Measurements from ENCODE around the gene RAB4A. TPM values are rescaled to one million over a fixed set of nuclear protein-coding genes. Genes with fewer than 3 reads are reported as not detected.

Gene RAB4A
- total and polyA plus RNA-seq, 2 of the 13 experiments (the other 11 are each of a cell fraction or from before 2014, with no cell fraction given), result 56.0 to 80.1 TPM

GRCh38 chr1:229298887-229299503 is 28.1 kb downstream of the RAB4A start (continued):
- peak; percentile 45; the same call in 1 of the 2 replicates for TF ChIP-seq ATF1 (CRISPR knock-in tag; IDR thresholded peaks at IDR 0.05)
- TF ChIP-seq ZNF446 (CRISPR knock-in tag; IDR thresholded peaks at IDR 0.05), result no peak
- 0 out of 2 replicates have a peak, but pooled peaks have one; percentile 3 for TF ChIP-seq CHD4 (IDR thresholded peaks at IDR 0.05; ENCODE audit: borderline replicate concordance, low read length)
- TF ChIP-seq POLR2A (IDR thresholded peaks at IDR 0.05; ENCODE audit: insufficient read depth in 1 of 2, low read depth in 2 of 2, low read length in 2 of 2), result no peak
- no peak for TF ChIP-seq CAMTA2 (CRISPR knock-in tag; IDR thresholded peaks at IDR 0.05; ENCODE audit: borderline replicate concordance)
- TF ChIP-seq ZBTB33 (CRISPR knock-in tag; IDR thresholded peaks at IDR 0.05), result no peak
- no peak for TF ChIP-seq ZNF746 (CRISPR knock-in tag; IDR thresholded peaks at IDR 0.05)
- TF ChIP-seq PCBP1 (IDR thresholded peaks at IDR 0.05; ENCODE audit: borderline replicate concordance, low read depth, low read length), result no peak
- TF ChIP-seq FOXC1 (CRISPR knock-in tag; IDR thresholded peaks at IDR 0.05; ENCODE audit: borderline replicate concordance), result no peak
- no peak for TF ChIP-seq THAP9 (CRISPR knock-in tag; IDR thresholded peaks at IDR 0.05; ENCODE audit: borderline replicate concordance)
- TF ChIP-seq MED13 (CRISPR knock-in tag; IDR thresholded peaks at IDR 0.05), result no peak
- no peak for TF ChIP-seq ZNF441 (CRISPR knock-in tag; IDR thresholded peaks at IDR 0.05; ENCODE audit: borderline replicate concordance)
- TF ChIP-seq ZNF484 (CRISPR knock-in tag; IDR thresholded peaks at IDR 0.05; ENCODE audit: borderline replicate concordance, low read depth), result no peak
- peak; percentile 76 for TF ChIP-seq ZEB1 (IDR thresholded peaks at IDR 0.05; ENCODE audit: insufficient replicate concordance, low read depth)
- TF ChIP-seq SMC3 (IDR thresholded peaks at IDR 0.05; ENCODE audit: low read length), result no peak
- no peak for TF ChIP-seq ZNF563 (CRISPR knock-in tag; IDR thresholded peaks at IDR 0.05)
- no peak for TF ChIP-seq ELK4 (CRISPR knock-in tag; IDR thresholded peaks at IDR 0.05; ENCODE audit: borderline replicate concordance)
- TF ChIP-seq ZNF547 (CRISPR knock-in tag; IDR thresholded peaks at IDR 0.05), result no peak
- no peak for TF ChIP-seq SKIL (CRISPR knock-in tag; IDR thresholded peaks at IDR 0.05; ENCODE audit: borderline replicate concordance)
- TF ChIP-seq HDAC2 (CRISPR knock-in tag; IDR thresholded peaks at IDR 0.05), result peak; percentile 93
- TF ChIP-seq AGO2 (optimal IDR thresholded peaks at IDR 0.05; ENCODE audit: low read depth, low read length), result no peak

All from HepG2 (cell line).